SK-N-MC (cell line): ENCODE data around the gene RPS6KA5.

Source experiments
- EZH2 ChIP-seq: fragments of 200-600 bp; sonication (generic); IDR thresholded peaks from one replicate; pipeline ENCODE4 v1.6.1; 2017; ENCODE audit warnings: antibody characterized with exemption
- FOXP2 ChIP-seq: optimal IDR thresholded peaks from 2 replicates; pipeline ENCODE3; 2011; ENCODE audit warnings: mild to moderate bottlenecking, moderate library complexity; ENCODE audit not compliant: insufficient read depth; ENCODE audit errors: extremely low read length, control extremely low read depth
- POLR2AphosphoS5 ChIP-seq: IDR thresholded peaks from 2 replicates; pipeline ENCODE4 v1.6.1; 2012; ENCODE audit warnings: mild to moderate bottlenecking, low read depth, low read length, borderline replicate concordance

DNA sequence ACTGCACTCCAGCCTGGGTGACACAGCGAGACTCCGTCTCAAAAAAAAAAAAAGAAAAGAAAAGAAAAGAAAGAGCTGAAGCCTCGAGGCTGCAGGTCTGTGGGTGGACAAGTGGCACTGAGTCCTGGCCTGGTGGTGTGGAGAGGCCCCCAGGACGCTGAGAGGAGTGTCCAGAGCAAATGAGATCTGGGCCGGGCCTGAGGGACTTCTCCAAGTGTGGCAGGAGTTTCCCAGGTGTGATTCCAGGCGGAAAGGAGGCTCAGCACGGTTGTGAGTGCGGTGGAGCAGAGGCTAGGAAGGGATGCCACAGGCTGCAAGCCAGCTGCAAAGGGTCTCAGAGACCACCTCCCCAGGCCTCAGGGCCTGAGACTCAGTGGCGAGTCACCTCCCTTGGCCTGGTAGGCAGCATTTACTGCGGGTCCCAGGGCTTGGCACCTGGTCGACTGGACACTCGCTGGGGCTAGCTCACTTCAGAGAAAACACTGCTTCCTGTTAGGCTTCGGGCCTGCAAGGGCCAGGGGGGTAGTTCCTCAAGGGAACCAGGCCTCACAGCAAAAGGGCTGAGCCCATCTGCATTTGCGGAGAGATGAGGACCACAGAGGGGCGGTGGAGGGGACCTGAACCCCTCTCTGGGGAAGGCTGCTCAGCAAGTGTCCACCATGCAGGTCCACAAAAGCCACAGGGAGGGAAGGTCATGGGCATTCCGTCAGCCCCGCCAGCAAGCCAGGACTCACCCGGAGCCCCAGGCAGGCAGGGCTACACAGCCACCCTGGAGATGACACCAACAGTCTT lies 256.0 kb downstream of the RPS6KA5 start:
- TF ChIP-seq EZH2 (no peak), POLR2AphosphoS5 (no peak), FOXP2 (no peak)
